ENCODE data around the gene SYNPO. TPM values are rescaled to one million over a fixed set of nuclear protein-coding genes. Genes with fewer than 3 reads are reported as not detected.

The SYNPO gene
- polyA plus RNA-seq, 1 donor from 2014 or later: not detected

DNA sequence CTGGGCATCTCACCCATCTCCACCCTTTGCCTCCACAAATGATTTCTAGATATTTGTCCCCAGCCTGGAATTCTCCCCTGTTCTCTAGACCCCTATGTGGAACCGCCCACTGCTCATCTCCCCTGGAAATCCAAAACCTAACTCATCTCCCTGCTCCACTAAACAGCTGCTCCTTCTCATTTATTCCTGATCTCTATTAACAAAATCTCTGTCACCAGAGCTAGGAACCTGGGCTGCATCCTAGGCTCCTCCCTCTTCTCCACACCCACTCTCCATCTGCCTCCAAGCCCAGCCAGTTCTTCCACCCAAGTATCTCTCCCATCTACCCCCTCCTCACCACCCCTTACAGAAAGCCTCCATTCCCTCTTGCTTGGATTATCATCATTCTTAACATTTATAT lies 24.0 kb upstream of the SYNPO start:
- no peaks in the 10 kb centered on the region for H3K27me3 ChIP-seq (ENCODE audit: insufficient read depth, low read depth, low read length)
- H3K9ac ChIP-seq (ENCODE audit: low read length): no peak overlapping the region
- no peak overlapping the region for H2AFZ ChIP-seq (ENCODE audit: low read depth, low read length)
- H3K4me2 ChIP-seq (ENCODE audit: low read length): no peak overlapping the region
- H3K27ac ChIP-seq (ENCODE audit: low read length): no peak overlapping the region
- H3K4me3 ChIP-seq (ENCODE audit: low read length): no peak overlapping the region
- no peaks in the 10 kb centered on the region for H3K79me2 ChIP-seq (replicated peaks; ENCODE audit: insufficient read depth, low read length)
- H3K36me3 ChIP-seq (ENCODE audit: insufficient read depth, low read length): no peaks in the 10 kb centered on the region
- no peak for TF ChIP-seq TAF1 (IDR thresholded peaks at IDR 0.05; ENCODE audit: low read depth)
- no peak for TF ChIP-seq MXI1 (conservative IDR thresholded peaks at IDR 0.05; ENCODE audit: poor library complexity, severe bottlenecking)
- TF ChIP-seq POLR2AphosphoS5 (IDR thresholded peaks at IDR 0.05): no peak
- no peak for TF ChIP-seq SMC3 (conservative IDR thresholded peaks at IDR 0.05; ENCODE audit: poor library complexity)
- no peak for TF ChIP-seq CTCF (IDR thresholded peaks at IDR 0.05; ENCODE audit: poor library complexity, severe bottlenecking)
- no peak for TF ChIP-seq EZH2 (IDR thresholded peaks at IDR 0.05; ENCODE audit: borderline replicate concordance, insufficient read depth, low read length, poor library complexity, severe bottlenecking)
- TF ChIP-seq EP300 (conservative IDR thresholded peaks at IDR 0.05; ENCODE audit: poor library complexity, severe bottlenecking): no peak
- no peak for TF ChIP-seq RAD21 (conservative IDR thresholded peaks at IDR 0.05)
- TF ChIP-seq, protein P1, sequence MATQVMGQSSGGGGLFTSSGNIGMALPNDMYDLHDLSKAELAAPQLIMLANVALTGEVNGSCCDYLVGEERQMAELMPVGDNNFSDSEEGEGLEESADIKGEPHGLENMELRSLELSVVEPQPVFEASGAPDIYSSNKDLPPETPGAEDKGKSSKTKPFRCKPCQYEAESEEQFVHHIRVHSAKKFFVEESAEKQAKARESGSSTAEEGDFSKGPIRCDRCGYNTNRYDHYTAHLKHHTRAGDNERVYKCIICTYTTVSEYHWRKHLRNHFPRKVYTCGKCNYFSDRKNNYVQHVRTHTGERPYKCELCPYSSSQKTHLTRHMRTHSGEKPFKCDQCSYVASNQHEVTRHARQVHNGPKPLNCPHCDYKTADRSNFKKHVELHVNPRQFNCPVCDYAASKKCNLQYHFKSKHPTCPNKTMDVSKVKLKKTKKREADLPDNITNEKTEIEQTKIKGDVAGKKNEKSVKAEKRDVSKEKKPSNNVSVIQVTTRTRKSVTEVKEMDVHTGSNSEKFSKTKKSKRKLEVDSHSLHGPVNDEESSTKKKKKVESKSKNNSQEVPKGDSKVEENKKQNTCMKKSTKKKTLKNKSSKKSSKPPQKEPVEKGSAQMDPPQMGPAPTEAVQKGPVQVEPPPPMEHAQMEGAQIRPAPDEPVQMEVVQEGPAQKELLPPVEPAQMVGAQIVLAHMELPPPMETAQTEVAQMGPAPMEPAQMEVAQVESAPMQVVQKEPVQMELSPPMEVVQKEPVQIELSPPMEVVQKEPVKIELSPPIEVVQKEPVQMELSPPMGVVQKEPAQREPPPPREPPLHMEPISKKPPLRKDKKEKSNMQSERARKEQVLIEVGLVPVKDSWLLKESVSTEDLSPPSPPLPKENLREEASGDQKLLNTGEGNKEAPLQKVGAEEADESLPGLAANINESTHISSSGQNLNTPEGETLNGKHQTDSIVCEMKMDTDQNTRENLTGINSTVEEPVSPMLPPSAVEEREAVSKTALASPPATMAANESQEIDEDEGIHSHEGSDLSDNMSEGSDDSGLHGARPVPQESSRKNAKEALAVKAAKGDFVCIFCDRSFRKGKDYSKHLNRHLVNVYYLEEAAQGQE (IDR thresholded peaks at IDR 0.05; ENCODE audit: borderline replicate concordance): no peak
- no peaks in the 10 kb centered on the region for H3F3A ChIP-seq (ENCODE audit: insufficient read depth, low read length, poor library complexity, severe bottlenecking)
- no peaks in the 10 kb centered on the region for H3K9me2 ChIP-seq (ENCODE audit: insufficient read depth, low read length)
- no peaks in the 10 kb centered on the region for H4K20me1 ChIP-seq (ENCODE audit: insufficient read depth)
- no peaks in the 10 kb centered on the region for H3K9me3 ChIP-seq (ENCODE audit: low read length)

GRCh38 chr5:150618163-150618562 lies 22.3 kb upstream of the SYNPO start:
- Histone ChIP-seq H3K27me3 (ENCODE audit: insufficient read depth, low read depth, low read length) (no peaks in the 10 kb centered on the region), H3K79me2 (replicated peaks; ENCODE audit: insufficient read depth, low read length) (no peaks in the 10 kb centered on the region), H3K27ac (ENCODE audit: low read length) (no peak overlapping the region), H3K4me2 (ENCODE audit: low read length) (no peak overlapping the region), H3K9me2 (ENCODE audit: insufficient read depth, low read length) (no peaks in the 10 kb centered on the region), H3K9ac (ENCODE audit: low read length) (no peak overlapping the region), H2AFZ (ENCODE audit: low read depth, low read length) (no peak overlapping the region), H4K20me1 (ENCODE audit: insufficient read depth) (no peaks in the 10 kb centered on the region), H3K9me3 (ENCODE audit: low read length) (no peaks in the 10 kb centered on the region), H3K4me3 (ENCODE audit: low read length) (no peak overlapping the region), H3K36me3 (ENCODE audit: insufficient read depth, low read length) (no peaks in the 10 kb centered on the region), H3F3A (ENCODE audit: insufficient read depth, low read length, poor library complexity, severe bottlenecking) (no peaks in the 10 kb centered on the region)
- TF ChIP-seq TAF1 (IDR thresholded peaks at IDR 0.05; ENCODE audit: low read depth): no peak
- no peak for TF ChIP-seq POLR2AphosphoS5 (IDR thresholded peaks at IDR 0.05)
- no peak for TF ChIP-seq RAD21 (conservative IDR thresholded peaks at IDR 0.05)
- no peak for TF ChIP-seq MXI1 (conservative IDR thresholded peaks at IDR 0.05; ENCODE audit: poor library complexity, severe bottlenecking)
- no peak for TF ChIP-seq SMC3 (conservative IDR thresholded peaks at IDR 0.05; ENCODE audit: poor library complexity)
- no peak for TF ChIP-seq EZH2 (IDR thresholded peaks at IDR 0.05; ENCODE audit: borderline replicate concordance, insufficient read depth, low read length, poor library complexity, severe bottlenecking)
- TF ChIP-seq EP300 (conservative IDR thresholded peaks at IDR 0.05; ENCODE audit: poor library complexity, severe bottlenecking): no peak
- TF ChIP-seq, protein P1 (IDR thresholded peaks at IDR 0.05; ENCODE audit: borderline replicate concordance): no peak
- no peak for TF ChIP-seq CTCF (IDR thresholded peaks at IDR 0.05; ENCODE audit: poor library complexity, severe bottlenecking)

All from neural cell (in vitro differentiated cells).